MM.1S (cell line): Measurements from ENCODE around the gene CCT2.

ENCODE experiments used
- CTCF ChIP-seq: fragments of 300-600 bp; sonication (generic); IDR thresholded peaks from 2 replicates; pipeline ENCODE4 v1.5.1; 2016; ENCODE audit warnings: antibody characterized with exemption, low read length, mixed read lengths
- EZH2 ChIP-seq: fragments of 300-600 bp; sonication (generic); optimal IDR thresholded peaks from 2 replicates; pipeline ENCODE3; 2017; ENCODE audit warnings: low read depth, mild to moderate bottlenecking, antibody characterized with exemption, low read length, mixed read lengths
- EZH2phosphoT487 ChIP-seq: fragments of 300-600 bp; sonication (generic); IDR thresholded peaks from 2 replicates; pipeline ENCODE4 v1.6.1; 2018; ENCODE audit warnings: antibody characterized with exemption, low read length

DNA sequence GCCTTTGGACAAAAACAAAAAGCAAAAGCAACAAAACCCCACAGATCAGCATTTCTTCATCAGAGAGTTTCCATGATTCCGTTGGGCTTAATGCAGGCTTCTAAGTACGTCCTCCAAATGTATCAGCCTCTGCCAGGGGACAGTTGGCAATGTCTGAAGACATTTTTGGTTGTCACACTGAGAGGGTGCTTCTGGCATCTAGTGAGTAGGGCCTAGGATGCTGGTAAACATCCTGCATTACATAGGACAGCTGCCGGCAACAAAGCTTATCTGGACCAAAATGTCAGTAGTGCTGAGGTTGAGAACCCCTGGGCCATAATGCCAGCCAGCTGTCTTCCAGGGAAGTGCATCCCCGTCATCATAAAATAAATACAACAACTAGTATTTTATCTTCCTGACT, 34.8 kb downstream of the CCT2 start:
- TF ChIP-seq CTCF (no peak), EZH2 (no peak), EZH2phosphoT487 (no peak)
